H9 (cell line): ENCODE measurements around the gene TSC22D1. TPM values are rescaled to one million over a fixed set of nuclear protein-coding genes. Genes with fewer than 3 reads are reported as not detected.

Source experiments
- DNase-seq: peaks from one replicate; pipeline ENCODE4 v3.0.0-alpha.2; 2017
- H2AFZ ChIP-seq: one replicate; pipeline ENCODE4 v1.6.1; 2013; ENCODE audit warnings: mild to moderate bottlenecking, low read length, control low read depth, moderate library complexity
- H2AK5ac ChIP-seq: 2 replicates; pipeline ENCODE4 v1.6.1; 2013; ENCODE audit warnings: low read length, control low read depth, mixed read lengths; ENCODE audit not compliant: insufficient read length
- H2BK120ac ChIP-seq: one replicate; pipeline ENCODE4 v1.6.1; 2013; ENCODE audit warnings: low read depth, mild to moderate bottlenecking, low read length, control low read depth, inconsistent platforms; ENCODE audit not compliant: poor library complexity, severe bottlenecking
- H2BK12ac ChIP-seq: 2 replicates; pipeline ENCODE4 v1.6.1; 2013; ENCODE audit warnings: low read length, control low read depth, mixed read lengths, low read depth; ENCODE audit not compliant: insufficient read length
- H2BK15ac ChIP-seq: 2 replicates; pipeline ENCODE4 v1.6.1; 2013; ENCODE audit warnings: low read depth, low read length, control low read depth
- H2BK20ac ChIP-seq: one replicate; pipeline ENCODE4 v1.6.1; 2013; ENCODE audit warnings: low read depth, mild to moderate bottlenecking, low read length, control low read depth, inconsistent platforms; ENCODE audit not compliant: poor library complexity, severe bottlenecking
- H2BK5ac ChIP-seq: 2 replicates; pipeline ENCODE4 v1.6.1; 2013; ENCODE audit warnings: low read length, control low read depth, mixed read lengths; ENCODE audit not compliant: insufficient read length
- H3K14ac ChIP-seq: 2 replicates; pipeline ENCODE4 v1.6.1; 2013; ENCODE audit warnings: low read length, control low read depth; ENCODE audit not compliant: insufficient read depth
- H3K18ac ChIP-seq: 2 replicates; pipeline ENCODE4 v1.6.1; 2013; ENCODE audit warnings: low read depth, mild to moderate bottlenecking, mixed read lengths, low read length, control low read depth; ENCODE audit not compliant: insufficient read length
- H3K23ac ChIP-seq: 2 replicates; pipeline ENCODE4 v1.6.1; 2013; ENCODE audit warnings: low read length, control low read depth, mixed read lengths, low read depth; ENCODE audit not compliant: insufficient read length
- H3K23me2 ChIP-seq: 2 replicates; pipeline ENCODE4 v1.6.1; 2013; ENCODE audit warnings: low read depth, mild to moderate bottlenecking, mixed read lengths, low read length, control low read depth; ENCODE audit not compliant: insufficient read length, poor library complexity, severe bottlenecking
- H3K27ac ChIP-seq: 2 replicates; pipeline ENCODE4 v1.5.1; 2013; ENCODE audit warnings: low read length, control low read depth, mixed read lengths, low read depth; ENCODE audit not compliant: insufficient read length
- H3K27me3 ChIP-seq: 2 replicates; pipeline ENCODE4 v1.6.1; 2013; ENCODE audit warnings: low read length, control low read depth, inconsistent platforms; ENCODE audit not compliant: insufficient read depth
- H3K4ac ChIP-seq: 2 replicates; pipeline ENCODE4 v1.6.1; 2013; ENCODE audit warnings: low read depth, mild to moderate bottlenecking, control low read depth, inconsistent platforms, low read length, moderate library complexity
- H3K4me1 ChIP-seq: 2 replicates; pipeline ENCODE4 v1.6.1; 2013; ENCODE audit warnings: low read length, control low read depth, inconsistent platforms; ENCODE audit not compliant: insufficient read depth
- H3K4me2 ChIP-seq: 2 replicates; pipeline ENCODE4 v1.6.1; 2013; ENCODE audit warnings: low read length, control low read depth, mixed read lengths; ENCODE audit not compliant: insufficient read length, insufficient read depth
- H3K56ac ChIP-seq: 2 replicates; pipeline ENCODE4 v1.6.1; 2013; ENCODE audit warnings: low read depth, mild to moderate bottlenecking, mixed read lengths, low read length, control low read depth; ENCODE audit not compliant: insufficient read length
- H3K79me1 ChIP-seq: 2 replicates; pipeline ENCODE4 v1.6.1; 2013; ENCODE audit warnings: low read depth, mild to moderate bottlenecking, moderate library complexity, low read length, control low read depth, inconsistent platforms; ENCODE audit not compliant: insufficient read depth, poor library complexity, severe bottlenecking
- H3K79me2 ChIP-seq: 2 replicates; pipeline ENCODE4 v1.6.1; 2013; ENCODE audit warnings: low read length, control low read depth, inconsistent platforms; ENCODE audit not compliant: insufficient read depth
- H3K9ac ChIP-seq: 2 replicates; pipeline ENCODE4 v1.6.1; 2013; ENCODE audit warnings: low read length, control low read depth, mixed read lengths; ENCODE audit not compliant: insufficient read length; ENCODE audit errors: extremely low read depth
- H3K9me3 ChIP-seq: one replicate; pipeline ENCODE4 v1.6.1; 2013; ENCODE audit warnings: low read depth, low read length, inconsistent platforms; ENCODE audit not compliant: control insufficient read depth
- H3T11ph ChIP-seq: one replicate; pipeline ENCODE4 v1.6.1; 2013; ENCODE audit warnings: mild to moderate bottlenecking, low read length, control low read depth, inconsistent platforms
- H4K20me1 ChIP-seq: one replicate; pipeline ENCODE4 v1.6.1; 2013; ENCODE audit not compliant: control insufficient read depth, insufficient read length, insufficient read depth
- H4K5ac ChIP-seq: 2 replicates; pipeline ENCODE4 v1.6.1; 2013; ENCODE audit warnings: low read depth, mild to moderate bottlenecking, mixed read lengths, low read length, control low read depth; ENCODE audit not compliant: insufficient read length
- H4K8ac ChIP-seq: replicated peaks from 2 replicates; pipeline ENCODE4 v1.6.1; 2013; ENCODE audit warnings: low read length, control low read depth, mixed read lengths, low read depth; ENCODE audit not compliant: insufficient read length
- H4K91ac ChIP-seq: 2 replicates; pipeline ENCODE4 v1.6.1; 2013; ENCODE audit warnings: low read depth, mild to moderate bottlenecking, moderate library complexity, mixed read lengths, low read length, control low read depth; ENCODE audit not compliant: insufficient read length
- H3K27ac Mint-ChIP-seq, 3 experiments: 2 replicates in 2 of 3; 3 replicates in 1 of 3; pipeline ENCODE4 v1.8.0; 2020 to 2021; ENCODE audit warnings: mixed read lengths in 3 of 3, mild to moderate bottlenecking in 1 of 3, moderate library complexity in 1 of 3
- H3K27me3 Mint-ChIP-seq: 2 replicates; pipeline ENCODE4 v1.8.0; 2021; ENCODE audit warnings: low read depth, mild to moderate bottlenecking, moderate library complexity, mixed read lengths
- H3K36me3 Mint-ChIP-seq, 3 experiments: 2 replicates in 2 of 3; 3 replicates in 1 of 3; pipeline ENCODE4 v1.8.0; 2020 to 2021; ENCODE audit warnings: low read depth in 3 of 3, mixed read lengths in 3 of 3; ENCODE audit not compliant: insufficient read depth in 1 of 3
- H3K4me1 Mint-ChIP-seq, 2 experiments: 2 replicates each; pipeline ENCODE4 v1.8.0; 2020; ENCODE audit warnings: mixed read lengths in 2 of 2
- H3K4me3 Mint-ChIP-seq, 2 experiments: 2 replicates in 1 of 2; 3 replicates in 1 of 2; pipeline ENCODE4 v1.8.0; 2020 to 2021; ENCODE audit warnings: mild to moderate bottlenecking in 2 of 2, mixed read lengths in 2 of 2, moderate library complexity in 1 of 2
- H3K9me3 Mint-ChIP-seq, 2 experiments: 2 replicates in 1 of 2; 3 replicates in 1 of 2; pipeline ENCODE4 v1.8.0; 2020; ENCODE audit warnings: mild to moderate bottlenecking in 2 of 2, mixed read lengths in 2 of 2, moderate library complexity in 1 of 2
- CTCF ChIP-seq: fragments of 200-600 bp; sonication (generic); conservative IDR thresholded peaks from 3 replicates; pipeline ENCODE4 v1.8.0; 2021; ENCODE audit warnings: antibody characterized with exemption, mild to moderate bottlenecking
- WGBS: extraction: QIAGEN DNeasy Blood & Tissue Kit; methylation state at CpG from one replicate; pipeline ENCODE4 v1.1.7; 2013; ENCODE audit warnings: missing lambda C conversion rate, low lambda C conversion rate, mixed read lengths; ENCODE audit not compliant: insufficient read length; ENCODE audit errors: extremely low coverage; 5-methylcytosine and 5-hydroxymethylcytosine counted together
- total RNA-seq: library from RNA; stranded (reverse); gene quantifications from 2 replicates; pipeline ENCODE4 v1.2.1, GENCODE V29; 2021

The TSC22D1 gene
- total RNA-seq, 1 experiment from 2014 or later, result 76.7 TPM

GRCh38 chr13:44540761-44541434, 35.2 kb downstream of the TSC22D1 start:
- Histone ChIP-seq H2AFZ (no peak overlapping the region), H4K8ac (no peak overlapping the region), H3K56ac (no peak overlapping the region), H3K4me1 (no peaks in the 10 kb centered on the region), H2BK5ac (no peak overlapping the region), H3K4ac (no peak overlapping the region), H3K79me2 (no peaks in the 10 kb centered on the region), H3K18ac (no peak overlapping the region), H2AK5ac (no peak overlapping the region), H3K23me2 (no peaks in the 10 kb centered on the region), H3K27ac (no peak overlapping the region), H3K27me3 (no peaks in the 10 kb centered on the region), H3K14ac (no peak overlapping the region), H3K9ac (no peak overlapping the region), H3K4me2 (no peak overlapping the region), H4K91ac (no peak overlapping the region), H3K79me1 (no peaks in the 10 kb centered on the region), H2BK15ac (no peak overlapping the region), H3T11ph (no peak overlapping the region), H4K5ac (no peak overlapping the region), H2BK20ac (no peak overlapping the region), H2BK12ac (no peak overlapping the region), H2BK120ac (no peak overlapping the region), H3K9me3 (no peaks in the 10 kb centered on the region), H3K23ac (no peak overlapping the region), H4K20me1 (no peaks in the 10 kb centered on the region)
- H3K36me3 Mint-ChIP-seq, result peaks cover 2 to 28% (median 25%) of the 10 kb centered on the region in 3 experiments; a peak in 5 of 7 replicates
- no CpG with 5 or more reads among the region's 4 CpGs for WGBS
- DNase-seq, result no peak
- no peak overlapping the region for H3K27ac Mint-ChIP-seq
- peaks cover 9 to 15% of the 10 kb centered on the region in 2 experiments for H3K4me1 Mint-ChIP-seq
- no peaks in the 10 kb centered on the region for H3K9me3 Mint-ChIP-seq
- no peak overlapping the region for H3K4me3 Mint-ChIP-seq
- TF ChIP-seq CTCF, result no peak
- no peaks in the 10 kb centered on the region for H3K27me3 Mint-ChIP-seq
